OCI-LY1 (cell line): ENCODE measurements around the gene NDUFAF4.

Experiments used
- EZH2 ChIP-seq: fragments of 200-600 bp; sonication (generic), shearing (Covaris generic); IDR thresholded peaks from 2 replicates; pipeline ENCODE4 v1.8.0; 2017; ENCODE audit warnings: borderline replicate concordance, mixed run types, mild to moderate bottlenecking, antibody characterized with exemption, low read length, moderate library complexity, mixed read lengths
- TF ChIP-seq, protein P1 (sequence below): fragments of 200-600 bp; sonication (generic), shearing (Covaris generic); IDR thresholded peaks from 2 replicates; pipeline ENCODE4 v1.5.1; 2017; ENCODE audit warnings: mild to moderate bottlenecking, antibody characterized with exemption, low read length, moderate library complexity, mixed read lengths

DNA sequence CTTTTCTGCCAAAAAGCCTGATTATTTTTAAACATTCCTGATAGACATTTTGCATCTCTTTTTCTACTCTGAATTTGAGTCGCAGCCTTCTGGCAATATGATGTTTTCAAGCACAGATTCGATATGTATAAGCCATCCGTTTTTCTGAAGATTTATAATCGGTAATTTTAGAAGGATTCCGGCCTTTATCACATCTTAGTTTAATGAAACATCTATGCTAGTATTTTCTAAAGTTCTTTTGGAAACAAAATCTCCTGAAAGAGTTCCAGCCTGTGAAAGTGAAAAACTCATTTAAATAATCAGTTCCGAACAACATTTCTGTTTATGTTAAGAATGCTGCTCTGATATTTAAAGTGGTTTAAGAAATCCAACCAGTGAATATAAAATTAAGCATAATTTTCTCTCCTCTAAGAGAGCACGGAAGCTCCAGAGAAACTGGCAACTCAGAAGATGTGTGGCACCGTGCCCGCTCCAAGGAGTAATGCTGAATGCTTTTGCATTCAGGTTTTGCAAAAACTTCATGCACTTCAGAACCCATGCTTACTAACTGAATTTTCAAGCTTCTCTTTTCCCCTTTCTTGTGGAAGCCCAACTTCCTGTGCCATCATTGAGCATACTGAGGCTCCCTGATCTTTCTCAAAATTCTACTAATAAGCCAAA, 20.7 kb downstream of the NDUFAF4 start:
- TF ChIP-seq, protein P1, sequence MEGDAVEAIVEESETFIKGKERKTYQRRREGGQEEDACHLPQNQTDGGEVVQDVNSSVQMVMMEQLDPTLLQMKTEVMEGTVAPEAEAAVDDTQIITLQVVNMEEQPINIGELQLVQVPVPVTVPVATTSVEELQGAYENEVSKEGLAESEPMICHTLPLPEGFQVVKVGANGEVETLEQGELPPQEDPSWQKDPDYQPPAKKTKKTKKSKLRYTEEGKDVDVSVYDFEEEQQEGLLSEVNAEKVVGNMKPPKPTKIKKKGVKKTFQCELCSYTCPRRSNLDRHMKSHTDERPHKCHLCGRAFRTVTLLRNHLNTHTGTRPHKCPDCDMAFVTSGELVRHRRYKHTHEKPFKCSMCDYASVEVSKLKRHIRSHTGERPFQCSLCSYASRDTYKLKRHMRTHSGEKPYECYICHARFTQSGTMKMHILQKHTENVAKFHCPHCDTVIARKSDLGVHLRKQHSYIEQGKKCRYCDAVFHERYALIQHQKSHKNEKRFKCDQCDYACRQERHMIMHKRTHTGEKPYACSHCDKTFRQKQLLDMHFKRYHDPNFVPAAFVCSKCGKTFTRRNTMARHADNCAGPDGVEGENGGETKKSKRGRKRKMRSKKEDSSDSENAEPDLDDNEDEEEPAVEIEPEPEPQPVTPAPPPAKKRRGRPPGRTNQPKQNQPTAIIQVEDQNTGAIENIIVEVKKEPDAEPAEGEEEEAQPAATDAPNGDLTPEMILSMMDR, result no peak
- TF ChIP-seq EZH2, result no peak
